ENCODE data around the gene RPGRIP1L. TPM values are rescaled to one million over a fixed set of nuclear protein-coding genes. Genes with fewer than 3 reads are reported as not detected.
A peak's percentile ranks its signal among the peaks of the same experiment; 100 is the strongest.

RPGRIP1L gene
- total RNA-seq, 1 experiment from 2014 or later, result 12.7 TPM

DNA sequence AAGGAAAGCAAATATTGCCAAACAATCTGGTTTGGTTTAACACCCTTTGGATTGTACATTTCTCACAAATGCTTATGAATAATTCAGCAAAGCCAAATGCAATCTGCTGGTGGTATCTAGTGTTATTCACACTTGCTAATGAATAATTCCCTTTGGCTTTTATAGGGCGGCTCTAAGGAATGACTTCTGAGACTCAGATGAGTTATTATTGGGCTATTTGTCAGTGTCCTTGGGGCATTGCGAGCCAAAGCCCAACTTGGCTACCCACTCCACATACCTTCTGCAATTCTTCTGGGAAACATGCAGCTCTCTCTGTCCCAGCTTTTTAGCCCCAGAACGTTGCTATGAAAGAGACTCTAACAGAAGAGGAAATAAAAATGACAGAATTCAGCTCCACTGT, 41.4 kb upstream of the RPGRIP1L start:
- no peaks in the 10 kb centered on the region for H3K9me3 ChIP-seq (ENCODE audit: control insufficient read depth, insufficient read depth, low read depth, low read length)
- TF ChIP-seq, protein P1, sequence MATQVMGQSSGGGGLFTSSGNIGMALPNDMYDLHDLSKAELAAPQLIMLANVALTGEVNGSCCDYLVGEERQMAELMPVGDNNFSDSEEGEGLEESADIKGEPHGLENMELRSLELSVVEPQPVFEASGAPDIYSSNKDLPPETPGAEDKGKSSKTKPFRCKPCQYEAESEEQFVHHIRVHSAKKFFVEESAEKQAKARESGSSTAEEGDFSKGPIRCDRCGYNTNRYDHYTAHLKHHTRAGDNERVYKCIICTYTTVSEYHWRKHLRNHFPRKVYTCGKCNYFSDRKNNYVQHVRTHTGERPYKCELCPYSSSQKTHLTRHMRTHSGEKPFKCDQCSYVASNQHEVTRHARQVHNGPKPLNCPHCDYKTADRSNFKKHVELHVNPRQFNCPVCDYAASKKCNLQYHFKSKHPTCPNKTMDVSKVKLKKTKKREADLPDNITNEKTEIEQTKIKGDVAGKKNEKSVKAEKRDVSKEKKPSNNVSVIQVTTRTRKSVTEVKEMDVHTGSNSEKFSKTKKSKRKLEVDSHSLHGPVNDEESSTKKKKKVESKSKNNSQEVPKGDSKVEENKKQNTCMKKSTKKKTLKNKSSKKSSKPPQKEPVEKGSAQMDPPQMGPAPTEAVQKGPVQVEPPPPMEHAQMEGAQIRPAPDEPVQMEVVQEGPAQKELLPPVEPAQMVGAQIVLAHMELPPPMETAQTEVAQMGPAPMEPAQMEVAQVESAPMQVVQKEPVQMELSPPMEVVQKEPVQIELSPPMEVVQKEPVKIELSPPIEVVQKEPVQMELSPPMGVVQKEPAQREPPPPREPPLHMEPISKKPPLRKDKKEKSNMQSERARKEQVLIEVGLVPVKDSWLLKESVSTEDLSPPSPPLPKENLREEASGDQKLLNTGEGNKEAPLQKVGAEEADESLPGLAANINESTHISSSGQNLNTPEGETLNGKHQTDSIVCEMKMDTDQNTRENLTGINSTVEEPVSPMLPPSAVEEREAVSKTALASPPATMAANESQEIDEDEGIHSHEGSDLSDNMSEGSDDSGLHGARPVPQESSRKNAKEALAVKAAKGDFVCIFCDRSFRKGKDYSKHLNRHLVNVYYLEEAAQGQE (IDR thresholded peaks at IDR 0.05; ENCODE audit: insufficient read depth in 1 of 2, low read depth in 2 of 2, low read length in 1 of 2), result no peak
- TF ChIP-seq POLR2AphosphoS5 (IDR thresholded peaks at IDR 0.05; ENCODE audit: low read depth, low read length), result no peak
- peak; percentile 77 for TF ChIP-seq TCF7L2 (IDR thresholded peaks at IDR 0.05; ENCODE audit: low read depth, low read length)
- POLR2A ChIA-PET, result interaction anchor here (0.6 to 1.1 kb wide), 2 partner anchors 11 to 30 kb away, joined by 3 to 4 read pairs; no protein-coding TSS in a partner anchor
- CTCF ChIA-PET, result interaction anchor here (0.6 kb wide), 2 partner anchors 76 to 133 kb away, joined by 3 to 9 read pairs; no protein-coding TSS in a partner anchor
- DNase-seq (ENCODE audit: low read depth, low spot score), result no peak
- no peaks in the 10 kb centered on the region for H3K36me3 ChIP-seq (ENCODE audit: control insufficient read depth, insufficient read depth, low read length)
- BruUV-seq (replicated peaks), result no TSS peak
- in situ Hi-C loops (cut with HindIII; ENCODE audit: low pct_unique_long_range_greater_than_20kb, low sequenced_read_pairs), result no loop called here
- intact Hi-C loops (cut with micrococcal nuclease; ENCODE audit: unreplicated experiment), result loop anchor here (10.0 kb wide), 1 partner anchor 190 kb away; no protein-coding TSS in a partner anchor
- peak; percentile 69 for ATAC-seq
- peak overlapping the region; percentile 85 for H3K27ac ChIP-seq (ENCODE audit: low read length)
- H3K27me3 ChIP-seq (ENCODE audit: control insufficient read depth, insufficient read depth, low read length), result no peaks in the 10 kb centered on the region
- peaks cover 22% of the 10 kb centered on the region for H3K4me1 ChIP-seq (ENCODE audit: control insufficient read depth, insufficient read depth, low read length)
- no peak overlapping the region for H3K4me3 ChIP-seq (ENCODE audit: low read depth in 2 of 2, low read length in 2 of 2)

DNA sequence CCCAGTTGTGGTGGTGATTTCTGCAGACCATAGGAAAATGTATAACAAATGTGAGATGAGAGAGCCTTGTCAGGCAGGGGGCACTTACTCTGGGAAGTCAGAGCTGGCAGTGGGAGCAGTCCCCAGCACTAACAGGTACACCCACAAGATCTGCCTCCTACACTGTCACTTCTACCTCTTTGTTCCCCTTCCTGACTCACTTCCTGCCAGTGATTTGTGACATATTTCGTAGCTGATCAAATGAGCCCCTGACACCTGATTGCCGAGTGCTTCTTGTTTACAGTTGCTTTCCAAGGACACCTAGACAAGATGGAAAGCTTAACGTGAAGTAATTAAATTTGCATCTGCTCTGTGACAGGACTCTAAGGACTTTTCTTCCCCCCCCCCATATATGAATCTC, 40.8 kb upstream of the RPGRIP1L start:
- TF ChIP-seq POLR2AphosphoS5 (IDR thresholded peaks at IDR 0.05; ENCODE audit: low read depth, low read length) (no peak), TCF7L2 (IDR thresholded peaks at IDR 0.05; ENCODE audit: low read depth, low read length) (no peak), SIN3A (IDR thresholded peaks at IDR 0.05; ENCODE audit: borderline replicate concordance, insufficient read depth, low read depth, low read length) (no peak)
- TF ChIP-seq, protein P2, sequence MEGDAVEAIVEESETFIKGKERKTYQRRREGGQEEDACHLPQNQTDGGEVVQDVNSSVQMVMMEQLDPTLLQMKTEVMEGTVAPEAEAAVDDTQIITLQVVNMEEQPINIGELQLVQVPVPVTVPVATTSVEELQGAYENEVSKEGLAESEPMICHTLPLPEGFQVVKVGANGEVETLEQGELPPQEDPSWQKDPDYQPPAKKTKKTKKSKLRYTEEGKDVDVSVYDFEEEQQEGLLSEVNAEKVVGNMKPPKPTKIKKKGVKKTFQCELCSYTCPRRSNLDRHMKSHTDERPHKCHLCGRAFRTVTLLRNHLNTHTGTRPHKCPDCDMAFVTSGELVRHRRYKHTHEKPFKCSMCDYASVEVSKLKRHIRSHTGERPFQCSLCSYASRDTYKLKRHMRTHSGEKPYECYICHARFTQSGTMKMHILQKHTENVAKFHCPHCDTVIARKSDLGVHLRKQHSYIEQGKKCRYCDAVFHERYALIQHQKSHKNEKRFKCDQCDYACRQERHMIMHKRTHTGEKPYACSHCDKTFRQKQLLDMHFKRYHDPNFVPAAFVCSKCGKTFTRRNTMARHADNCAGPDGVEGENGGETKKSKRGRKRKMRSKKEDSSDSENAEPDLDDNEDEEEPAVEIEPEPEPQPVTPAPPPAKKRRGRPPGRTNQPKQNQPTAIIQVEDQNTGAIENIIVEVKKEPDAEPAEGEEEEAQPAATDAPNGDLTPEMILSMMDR (IDR thresholded peaks at IDR 0.05), result no peak
- TF ChIP-seq, protein P1 (IDR thresholded peaks at IDR 0.05; ENCODE audit: insufficient read depth in 1 of 2, low read depth in 2 of 2, low read length in 1 of 2), result no peak
- H3K27ac ChIP-seq (ENCODE audit: low read length), result peak overlapping the region; percentile 85
- H3K4me1 ChIP-seq (ENCODE audit: control insufficient read depth, insufficient read depth, low read length), result peaks cover 22% of the 10 kb centered on the region
- no peaks in the 10 kb centered on the region for H3K36me3 ChIP-seq (ENCODE audit: control insufficient read depth, insufficient read depth, low read length)
- no peaks in the 10 kb centered on the region for H3K9me3 ChIP-seq (ENCODE audit: control insufficient read depth, insufficient read depth, low read depth, low read length)
- ATAC-seq (peak; percentile 66), DNase-seq (ENCODE audit: low read depth, low spot score) (no peak)
- BruUV-seq (replicated peaks), result no TSS peak
- H3K4me3 ChIP-seq (ENCODE audit: low read depth in 2 of 2, low read length in 2 of 2), result no peak overlapping the region
- CTCF ChIA-PET, result interaction anchor here (0.5 to 0.7 kb wide), 4 partner anchors 16 to 991 kb away, joined by 3 to 9 read pairs (median 4); no protein-coding TSS in a partner anchor
- in situ Hi-C loops (cut with HindIII; ENCODE audit: low pct_unique_long_range_greater_than_20kb, low sequenced_read_pairs), result no loop called here
- intact Hi-C loops (cut with micrococcal nuclease; ENCODE audit: unreplicated experiment), result loop anchor here (10.0 kb wide), 1 partner anchor 190 kb away; no protein-coding TSS in a partner anchor
- POLR2A ChIA-PET, result interaction anchor here (0.6 to 1.1 kb wide), 2 partner anchors 12 to 30 kb away, joined by 3 to 4 read pairs; no protein-coding TSS in a partner anchor
- H3K27me3 ChIP-seq (ENCODE audit: control insufficient read depth, insufficient read depth, low read length), result no peaks in the 10 kb centered on the region
